Stomach (tissue), 9 donors: ENCODE measurements around the gene CCDC47. TPM values are rescaled to one million over a fixed set of nuclear protein-coding genes. Genes with fewer than 3 reads are reported as not detected.

ENCODE experiments used
- DNase-seq, 2 donors: peaks; one replicate each; pipeline versions ENCODE4 v3.0.0 to v3.0.0-alpha.2; 2013 to 2019
- H3K27ac ChIP-seq, 5 donors: fragments of 200-600 bp in 4 of 5; sonication (generic) in 4 of 5; one replicate each; pipeline ENCODE4 v1.5.1; 2013 to 2019; ENCODE audit warnings: mild to moderate bottlenecking in 1 of 5, moderate library complexity in 1 of 5
- H3K27me3 ChIP-seq, 3 donors: fragments of 200-600 bp; sonication (generic); one replicate each; pipeline ENCODE4 v1.5.1; 2017 to 2019; ENCODE audit warnings: mixed run types in 1 of 3
- H3K36me3 ChIP-seq, 4 donors: fragments of 200-600 bp; sonication (generic); 1 replicate in 3 of 4; 2 replicates in 1 of 4; pipeline ENCODE4 v1.5.1; 2016 to 2019
- H3K4me1 ChIP-seq, 4 donors: fragments of 200-600 bp; sonication (generic); one replicate each; pipeline ENCODE4 v1.5.1; 2016 to 2019
- H3K4me3 ChIP-seq, 4 donors: fragments of 200-600 bp; sonication (generic) in 3 of 4; one replicate each; pipeline ENCODE4 v1.5.1; 2016 to 2019; ENCODE audit warnings: mild to moderate bottlenecking in 1 of 4
- H3K9me3 ChIP-seq, 4 donors: fragments of 200-600 bp; sonication (generic); one replicate each; pipeline ENCODE4 v1.5.1; 2016 to 2019
- EP300 ChIP-seq: sonication (generic); formaldehyde crosslinking; IDR thresholded peaks from one replicate; pipeline ENCODE4 v1.6.1; 2017; ENCODE audit warnings: antibody characterized with exemption
- POLR2A ChIP-seq, 4 donors: fragments of 450-650 bp; IDR thresholded peaks; one replicate each; pipeline ENCODE4 v1.6.1; 2016; ENCODE audit warnings: antibody characterized with exemption in 4 of 4, control low read depth in 2 of 4, mild to moderate bottlenecking in 1 of 4, moderate library complexity in 1 of 4
- POLR2AphosphoS5 ChIP-seq, 3 donors: sonication (generic); formaldehyde crosslinking; IDR thresholded peaks; one replicate each; pipeline ENCODE4 v1.6.1; 2016; ENCODE audit warnings: antibody characterized with exemption in 3 of 3
- WGBS, 5 donors: extraction: QIAGEN DNeasy Blood & Tissue Kit in 3 of 5; methylation state at CpG; one replicate each; pipeline versions ENCODE4 v1.1.5 to v1.1.7; 2013 to 2018; 5-methylcytosine and 5-hydroxymethylcytosine counted together
- intact Hi-C: fragments of 100-400 bp; cut with DNase I; formaldehyde crosslinking; loops from one replicate; pipeline ENCODE4 v1.15.1; 2023; ENCODE audit warnings: low total_unique reads
- polyA plus RNA-seq, 3 donors: library from polyadenylated mRNA; stranded (reverse); fragments of 200-250 nt; gene quantifications; one replicate each; pipeline ENCODE4 v1.2.3, GENCODE V29; 2013
- total RNA-seq, 5 donors: library from RNA; depleted of rRNA; stranded (reverse); fragments of >200 nt; gene quantifications; one replicate each; pipeline versions ENCODE4 v1.1.0 to v1.2.3, GENCODE V29; 2014 to 2016
- TF ChIP-seq, protein P1 (sequence below), 7 experiments: fragments of 450-650 bp in 4 of 7; fragments of 200-600 bp in 3 of 7; sonication (generic) in 3 of 7; IDR thresholded peaks; one replicate each; pipeline ENCODE4 v1.5.1; 2016 to 2019; ENCODE audit warnings: antibody characterized with exemption in 7 of 7, control low read depth in 2 of 7, mild to moderate bottlenecking in 1 of 7
- donor health status: healthy with polysubstance abuse.
- donor health status: Bipolar disorder and iron deficiency.
- donor health status: healthy.

CCDC47 gene
- total and polyA plus RNA-seq, 8 donors: 11.5 to 139 (median 51.4) TPM

DNA sequence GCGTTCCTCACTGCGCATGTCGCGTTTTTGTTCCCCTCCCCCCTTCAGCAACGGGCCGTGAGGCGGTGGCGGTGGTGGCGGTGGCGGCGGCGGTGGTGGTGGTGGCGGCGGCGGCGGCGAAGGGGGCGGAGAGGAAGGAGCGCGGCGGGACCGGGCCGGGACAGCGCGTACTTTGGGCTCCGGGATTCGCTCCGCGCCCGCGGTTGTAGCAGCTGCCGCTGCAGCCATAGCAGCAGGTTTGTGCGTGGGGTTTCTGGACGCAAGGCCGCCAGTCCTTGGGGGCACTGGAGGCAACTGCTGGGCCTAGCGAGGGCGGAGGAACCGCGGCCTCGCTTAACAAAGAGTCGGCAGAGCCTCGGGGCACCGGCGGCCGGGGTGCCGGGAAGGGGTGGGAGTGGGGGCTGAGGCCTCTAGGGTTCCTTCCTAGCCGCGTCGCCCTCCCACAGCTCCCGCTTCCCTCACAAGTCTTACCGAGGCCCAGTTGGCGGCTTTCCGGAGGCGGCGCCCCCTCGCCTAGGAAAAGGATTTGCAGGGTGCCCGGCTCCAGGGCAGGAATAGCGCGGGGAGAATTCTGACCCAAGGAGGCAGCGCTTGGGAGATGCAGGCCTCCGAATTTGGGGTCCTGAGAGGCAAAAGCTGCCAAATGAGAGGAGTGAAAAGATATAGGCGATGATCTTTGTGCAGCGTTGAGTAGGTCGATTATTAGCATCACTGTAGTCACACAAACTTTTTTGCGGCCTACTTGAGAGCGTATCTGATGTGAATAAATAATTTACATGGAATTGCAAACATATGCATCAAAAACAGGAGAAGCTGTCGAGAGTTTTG is 958 bp upstream of the CCDC47 start, which contains the start of gene DDX42:
Gene DDX42, plus strand, starts transcription at position 30 of the 828 bp plus-strand sequence. CDS start 12,880 bp downstream, outside the sequence.
- TF ChIP-seq POLR2A (IDR thresholded peaks at IDR 0.05) (peak in 1 of 4 donors; percentile 47), POLR2AphosphoS5 (IDR thresholded peaks at IDR 0.05) (peak; percentile 44 to 73 (median 47)), EP300 (no peak)
- TF ChIP-seq, protein P1, sequence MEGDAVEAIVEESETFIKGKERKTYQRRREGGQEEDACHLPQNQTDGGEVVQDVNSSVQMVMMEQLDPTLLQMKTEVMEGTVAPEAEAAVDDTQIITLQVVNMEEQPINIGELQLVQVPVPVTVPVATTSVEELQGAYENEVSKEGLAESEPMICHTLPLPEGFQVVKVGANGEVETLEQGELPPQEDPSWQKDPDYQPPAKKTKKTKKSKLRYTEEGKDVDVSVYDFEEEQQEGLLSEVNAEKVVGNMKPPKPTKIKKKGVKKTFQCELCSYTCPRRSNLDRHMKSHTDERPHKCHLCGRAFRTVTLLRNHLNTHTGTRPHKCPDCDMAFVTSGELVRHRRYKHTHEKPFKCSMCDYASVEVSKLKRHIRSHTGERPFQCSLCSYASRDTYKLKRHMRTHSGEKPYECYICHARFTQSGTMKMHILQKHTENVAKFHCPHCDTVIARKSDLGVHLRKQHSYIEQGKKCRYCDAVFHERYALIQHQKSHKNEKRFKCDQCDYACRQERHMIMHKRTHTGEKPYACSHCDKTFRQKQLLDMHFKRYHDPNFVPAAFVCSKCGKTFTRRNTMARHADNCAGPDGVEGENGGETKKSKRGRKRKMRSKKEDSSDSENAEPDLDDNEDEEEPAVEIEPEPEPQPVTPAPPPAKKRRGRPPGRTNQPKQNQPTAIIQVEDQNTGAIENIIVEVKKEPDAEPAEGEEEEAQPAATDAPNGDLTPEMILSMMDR (IDR thresholded peaks at IDR 0.05): no peak
- WGBS, 5 donors: 0 to 1% (median 1%) methylated on average over 26 to 66 of the region's 67 CpGs
- Histone ChIP-seq H3K9me3 (no peaks in the 10 kb centered on the region), H3K27me3 (no peaks in the 10 kb centered on the region), H3K4me1 (peaks cover 39 to 79% (median 58%) of the 10 kb centered on the region in 4 donors), H3K27ac (peak within 1 kb of the TSS; percentile 96 to 99 (median 98)), H3K36me3 (peaks cover 5 to 23% (median 18%) of the 10 kb centered on the region in 4 donors), H3K4me3 (peak within 1 kb of the TSS; percentile 69 to 98 (median 93))
- peak; percentile 91 to 97 for DNase-seq
- intact Hi-C loops: no loop called here

DNA sequence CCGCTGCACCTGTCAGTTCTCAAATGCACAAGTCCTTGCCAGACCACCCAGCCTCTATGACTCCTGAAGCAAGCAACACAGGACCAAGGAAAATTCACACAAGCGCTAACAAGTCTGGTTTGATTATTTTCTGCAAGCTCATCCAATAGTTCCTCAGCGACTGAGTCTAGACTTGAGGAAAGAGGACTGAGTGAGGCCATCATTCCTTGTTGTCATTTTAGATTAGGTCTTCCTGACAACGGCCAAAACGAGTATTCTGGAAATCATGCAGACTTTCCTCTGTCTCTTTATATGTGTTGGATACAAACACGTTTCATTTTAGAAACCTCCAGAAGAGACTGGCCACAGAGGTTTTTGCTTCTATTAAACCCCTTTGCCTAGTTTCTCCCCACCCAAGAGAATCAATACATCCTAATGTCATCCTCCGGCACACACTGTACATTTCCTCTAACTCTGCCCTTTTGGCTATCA is 561 bp downstream of the CCDC47 start:
- intact Hi-C loops: no loop called here
- DNase-seq: peak in 1 of 2 donors; percentile 53
- 2 to 7% (median 3%) methylated on average over 7 of the region's 7 CpGs for WGBS, 5 donors
- Histone ChIP-seq H3K4me1 (peaks cover 39 to 81% (median 59%) of the 10 kb centered on the region in 4 donors), H3K36me3 (peaks cover 5 to 22% (median 18%) of the 10 kb centered on the region in 4 donors), H3K4me3 (peak overlapping the region; percentile 69 to 98 (median 93)), H3K27me3 (no peaks in the 10 kb centered on the region), H3K27ac (peak overlapping the region; percentile 96 to 99 (median 98)), H3K9me3 (no peaks in the 10 kb centered on the region)
- TF ChIP-seq, protein P1 (IDR thresholded peaks at IDR 0.05): no peak
- TF ChIP-seq EP300: no peak
- no peak for TF ChIP-seq POLR2A (IDR thresholded peaks at IDR 0.05)
- TF ChIP-seq POLR2AphosphoS5 (IDR thresholded peaks at IDR 0.05): no peak

DNA sequence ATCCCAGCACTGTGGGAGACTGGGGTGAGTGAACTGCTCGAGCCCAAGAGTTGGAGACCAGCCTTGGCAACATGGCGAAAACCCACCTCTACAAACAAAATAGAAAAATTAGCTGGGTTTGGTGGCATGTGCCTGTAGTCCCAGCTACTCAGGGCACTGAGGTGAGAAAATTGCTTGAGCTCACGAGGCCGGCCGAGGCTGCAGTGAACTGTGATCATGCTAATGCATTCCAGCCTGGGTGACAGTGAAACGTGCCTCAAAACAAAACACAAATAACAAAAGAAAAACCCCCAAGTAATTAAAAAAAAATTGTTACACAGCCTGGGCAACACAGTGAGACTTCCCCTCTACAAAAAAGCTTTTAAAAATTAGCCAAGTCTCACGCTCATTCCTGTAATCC is 5.0 kb downstream of the CCDC47 start:
- H3K27ac ChIP-seq: no peak overlapping the region
- H3K4me3 ChIP-seq: no peak overlapping the region
- H3K27me3 ChIP-seq: no peaks in the 10 kb centered on the region
- WGBS, 5 donors: 88 to 96% (median 91%) methylated on average over 7 of the region's 7 CpGs
- intact Hi-C loops: no loop called here
- H3K9me3 ChIP-seq: no peaks in the 10 kb centered on the region
- H3K36me3 ChIP-seq: peaks cover 12 to 46% (median 37%) of the 10 kb centered on the region in 4 donors
- H3K4me1 ChIP-seq: peaks cover 14 to 68% (median 43%) of the 10 kb centered on the region in 4 donors
- no peak for DNase-seq
- TF ChIP-seq POLR2AphosphoS5 (IDR thresholded peaks at IDR 0.05): no peak
- TF ChIP-seq, protein P1 (IDR thresholded peaks at IDR 0.05): no peak

DNA sequence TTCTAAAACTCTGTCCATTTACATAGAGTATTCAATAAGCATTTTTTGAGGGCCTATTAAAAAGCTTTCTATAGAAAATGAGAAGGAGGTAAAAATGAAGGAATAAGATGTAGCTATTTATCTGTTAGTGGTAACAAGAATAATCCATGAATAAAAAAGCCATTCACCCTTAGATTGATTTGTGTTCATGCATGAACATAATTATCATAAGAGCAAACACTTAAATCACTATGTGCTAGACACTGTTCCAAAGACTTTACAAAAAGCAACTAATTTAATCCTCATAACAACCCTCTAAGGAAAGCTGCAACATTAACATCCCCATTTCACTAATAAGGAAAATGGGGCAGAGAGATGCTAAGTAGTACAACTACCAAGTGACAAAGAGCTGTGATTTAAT is 6.6 kb downstream of the CCDC47 start:
- no peak for DNase-seq
- Histone ChIP-seq H3K9me3 (no peaks in the 10 kb centered on the region), H3K27ac (no peak overlapping the region), H3K4me1 (peaks cover 5 to 73% (median 44%) of the 10 kb centered on the region in 4 donors), H3K4me3 (no peak overlapping the region), H3K27me3 (no peaks in the 10 kb centered on the region), H3K36me3 (peaks cover 18 to 61% (median 53%) of the 10 kb centered on the region in 4 donors)
- TF ChIP-seq EP300 (no peak), POLR2A (IDR thresholded peaks at IDR 0.05) (no peak), POLR2AphosphoS5 (IDR thresholded peaks at IDR 0.05) (no peak)
- TF ChIP-seq, protein P1 (IDR thresholded peaks at IDR 0.05): no peak
- intact Hi-C loops: no loop called here
